HepG2 (cell line): ENCODE results near the gene NRGN. TPM values are rescaled to one million over a fixed set of nuclear protein-coding genes. Genes with fewer than 3 reads are reported as not detected.

Experiments
- ARID3A ChIP-seq: IDR thresholded peaks from 2 replicates; pipeline ENCODE4 v1.6.1; 2012; ENCODE audit warnings: low read depth, low read length, improper control_type of control experiment
- ELF3 ChIP-seq: IDR thresholded peaks from 2 replicates; pipeline ENCODE4 v1.6.1; 2016; ENCODE audit warnings: missing genetic modification reagents, missing compliant biosample characterization
- HMGA1 ChIP-seq: sonication (generic); formaldehyde crosslinking; conservative IDR thresholded peaks from 2 replicates; pipeline ENCODE4 v1.4.0; 2020; ENCODE audit warnings: missing genetic modification reagents
- NRL ChIP-seq: sonication (generic); formaldehyde crosslinking; IDR thresholded peaks from 2 replicates; pipeline ENCODE4 v1.5.0; 2020; ENCODE audit warnings: missing genetic modification reagents, mild to moderate bottlenecking, moderate library complexity, borderline replicate concordance
- PAXIP1 ChIP-seq: sonication (generic); formaldehyde crosslinking; conservative IDR thresholded peaks from 2 replicates; pipeline ENCODE4 v1.4.0; 2020; ENCODE audit warnings: mild to moderate bottlenecking, missing genetic modification reagents, moderate library complexity
- SOX13 ChIP-seq, 3 experiments: fragments of 450-650 bp in 1 of 3; sonication (generic) in 1 of 3; formaldehyde crosslinking in 1 of 3; IDR thresholded peaks in 2 of 3; conservative IDR thresholded peaks in 1 of 3; 2 replicates each; pipeline versions ENCODE4 v1.5.0 to v1.6.1; 2016 to 2020; ENCODE audit warnings: antibody characterized with exemption in 1 of 3, mild to moderate bottlenecking in 1 of 3, missing compliant biosample characterization in 1 of 3, missing genetic modification reagents in 1 of 3, moderate library complexity in 1 of 3
- SOX5 ChIP-seq: IDR thresholded peaks from 2 replicates; pipeline ENCODE4 v1.6.1; 2016; ENCODE audit warnings: borderline replicate concordance
- SOX6 ChIP-seq, 2 experiments: fragments of 450-650 bp in 1 of 2; sonication (generic) in 1 of 2; formaldehyde crosslinking in 1 of 2; IDR thresholded peaks; 2 replicates each; pipeline versions ENCODE4 v1.4.0 to v1.6.1; 2017 to 2020; ENCODE audit warnings: antibody characterized with exemption in 1 of 2, mild to moderate bottlenecking in 1 of 2, missing genetic modification reagents in 1 of 2
- polyA plus RNA-seq, 8 experiments: library from polyadenylated mRNA; depleted of rRNA in 3 of 8; stranded (reverse) in 7 of 8; unstranded in 1 of 8; fragments of >200 nt; fragmentation: Illumina TruSeq in 4 of 8; extraction: Trizol in 4 of 8; gene quantifications; 2 replicates each; pipeline versions ENCODE4 v1.2.1 to v1.2.3, GENCODE V29; 2011 to 2016; ENCODE audit warnings: low read depth in 4 of 8, missing spikeins in 1 of 8, mixed read lengths in 1 of 8; ENCODE audit not compliant: insufficient read depth in 1 of 8
- total RNA-seq, 5 experiments: library from RNA; depleted of rRNA; stranded (reverse); fragments of >200 nt; fragmentation: Illumina TruSeq; extraction: Trizol; gene quantifications; 2 replicates each; pipeline ENCODE4 v1.2.3, GENCODE V29; 2016; ENCODE audit warnings: low read depth in 1 of 5
- TF ChIP-seq, protein P1 (sequence below): IDR thresholded peaks from 2 replicates; pipeline ENCODE4 v1.6.1; 2016
- TF ChIP-seq, protein P2 (sequence below): sonication (generic); formaldehyde crosslinking; IDR thresholded peaks from 2 replicates; pipeline ENCODE4 v1.8.0; 2022; ENCODE audit warnings: missing genetic modification reagents, mild to moderate bottlenecking, inconsistent platforms, borderline replicate concordance

The NRGN gene
- total and polyA plus RNA-seq, 2 of the 13 experiments (the other 11 are each of a cell fraction or from before 2014, with no cell fraction given) = 0.22 TPM; not detected in 1

DNA sequence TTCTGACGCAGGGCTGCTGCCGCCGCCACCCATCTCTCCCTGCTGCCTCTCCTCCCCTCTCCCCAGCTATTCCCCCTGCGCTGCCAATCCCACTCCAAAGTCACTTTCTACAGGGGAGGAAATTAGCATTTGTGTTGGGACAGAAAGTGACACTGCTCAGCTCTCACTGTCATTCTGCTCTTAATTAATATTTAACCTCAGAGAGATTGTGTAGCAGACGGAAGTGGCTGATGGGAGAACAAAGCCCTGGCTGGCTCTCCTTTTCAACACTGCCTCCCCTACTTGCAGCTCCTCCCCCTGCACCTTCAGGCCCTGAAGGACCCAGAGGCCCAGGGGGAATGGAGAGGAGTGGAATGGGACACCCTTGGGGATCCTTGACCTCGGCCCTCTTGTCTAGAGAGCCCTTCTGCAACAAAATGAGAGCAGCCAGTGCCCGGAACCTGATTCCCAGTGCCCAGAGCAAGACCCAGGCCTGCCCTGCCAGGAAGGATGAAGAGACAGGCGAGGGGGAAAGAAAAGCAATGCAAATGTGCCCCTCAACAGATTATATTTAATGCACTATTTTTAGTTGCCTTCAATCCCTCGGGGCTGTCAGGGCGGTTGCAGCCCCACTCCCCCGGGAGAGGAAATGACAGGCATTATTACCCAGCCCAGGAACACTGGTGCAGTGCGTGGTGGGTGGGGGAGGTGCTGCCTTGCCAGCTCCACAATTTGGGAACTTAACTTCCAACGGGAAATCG lies 14.6 kb upstream of the NRGN start (continued):
- TF ChIP-seq, protein P1, sequence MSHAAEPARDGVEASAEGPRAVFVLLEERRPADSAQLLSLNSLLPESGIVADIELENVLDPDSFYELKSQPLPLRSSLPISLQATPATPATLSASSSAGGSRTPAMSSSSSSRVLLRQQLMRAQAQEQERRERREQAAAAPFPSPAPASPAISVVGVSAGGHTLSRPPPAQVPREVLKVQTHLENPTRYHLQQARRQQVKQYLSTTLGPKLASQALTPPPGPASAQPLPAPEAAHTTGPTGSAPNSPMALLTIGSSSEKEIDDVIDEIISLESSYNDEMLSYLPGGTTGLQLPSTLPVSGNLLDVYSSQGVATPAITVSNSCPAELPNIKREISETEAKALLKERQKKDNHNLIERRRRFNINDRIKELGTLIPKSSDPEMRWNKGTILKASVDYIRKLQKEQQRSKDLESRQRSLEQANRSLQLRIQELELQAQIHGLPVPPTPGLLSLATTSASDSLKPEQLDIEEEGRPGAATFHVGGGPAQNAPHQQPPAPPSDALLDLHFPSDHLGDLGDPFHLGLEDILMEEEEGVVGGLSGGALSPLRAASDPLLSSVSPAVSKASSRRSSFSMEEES (CRISPR knock-in tag) = no peak
- 0 out of 2 replicates have a peak, but pooled peaks have one; percentile 19 for TF ChIP-seq ELF3 (CRISPR knock-in tag)
- TF ChIP-seq SOX6 (IDR thresholded peaks at IDR 0.05) = no peak
- TF ChIP-seq SOX6 (CRISPR knock-in tag; IDR thresholded peaks at IDR 0.05) = peak; percentile 48
- TF ChIP-seq HMGA1 (CRISPR knock-in tag) = no peak
- TF ChIP-seq, protein P2, sequence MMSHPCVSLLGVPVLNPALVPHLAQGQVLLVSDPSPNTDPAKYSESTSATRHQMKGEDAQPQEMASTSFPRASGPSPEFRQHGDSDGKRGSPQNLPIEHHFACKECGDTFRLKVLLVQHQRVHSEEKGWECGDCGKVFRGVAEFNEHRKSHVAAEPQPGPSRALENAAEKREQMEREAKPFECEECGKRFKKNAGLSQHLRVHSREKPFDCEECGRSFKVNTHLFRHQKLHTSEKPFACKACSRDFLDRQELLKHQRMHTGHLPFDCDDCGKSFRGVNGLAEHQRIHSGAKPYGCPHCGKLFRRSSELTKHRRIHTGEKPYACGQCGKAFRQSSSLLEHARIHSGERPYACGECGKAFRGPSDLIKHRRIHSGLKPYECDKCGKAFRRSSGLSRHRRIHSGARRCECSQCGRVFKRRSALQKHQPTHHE = no peak
- 0 out of 2 replicates have a peak, but pooled peaks have one; percentile 12 for TF ChIP-seq ARID3A
- TF ChIP-seq NRL (CRISPR knock-in tag) = 0 out of 2 replicates have a peak, but pooled peaks have one; percentile 38
- 0 out of 2 replicates have a peak, but pooled peaks have one; percentile 14 for TF ChIP-seq PAXIP1 (CRISPR knock-in tag)
- peak; percentile 26; the same call in 1 of the 2 replicates for TF ChIP-seq SOX5
- no peak for TF ChIP-seq SOX13 (IDR thresholded peaks at IDR 0.05)
- TF ChIP-seq SOX13 (CRISPR knock-in tag; conservative IDR thresholded peaks at IDR 0.05 in 1 of 2, IDR thresholded peaks at IDR 0.05 in 1 of 2) = peak in 1 of 2 experiments; percentile 37; a peak in 1 of 4 replicates
